Coronary artery (tissue), 2 donors: Measurements from ENCODE around the gene RAD51B.

Experiments
- DNase-seq: peaks from one replicate; pipeline ENCODE4 v3.0.0-alpha.2; 2017; ENCODE audit warnings: low spot score
- H3K27ac ChIP-seq, 2 donors: fragments of 200-600 bp; sonication (generic); one replicate each; pipeline ENCODE4 v1.5.1; 2016 to 2019
- H3K4me3 ChIP-seq: fragments of 200-600 bp; sonication (generic); 2 replicates; pipeline ENCODE4 v1.5.1; 2016; ENCODE audit warnings: mild to moderate bottlenecking, moderate library complexity
- TF ChIP-seq, protein P1 (sequence below): fragments of 200-600 bp; sonication (generic); IDR thresholded peaks from one replicate; pipeline ENCODE4 v1.5.1; 2019; ENCODE audit warnings: antibody characterized with exemption

The RAD51B gene

DNA sequence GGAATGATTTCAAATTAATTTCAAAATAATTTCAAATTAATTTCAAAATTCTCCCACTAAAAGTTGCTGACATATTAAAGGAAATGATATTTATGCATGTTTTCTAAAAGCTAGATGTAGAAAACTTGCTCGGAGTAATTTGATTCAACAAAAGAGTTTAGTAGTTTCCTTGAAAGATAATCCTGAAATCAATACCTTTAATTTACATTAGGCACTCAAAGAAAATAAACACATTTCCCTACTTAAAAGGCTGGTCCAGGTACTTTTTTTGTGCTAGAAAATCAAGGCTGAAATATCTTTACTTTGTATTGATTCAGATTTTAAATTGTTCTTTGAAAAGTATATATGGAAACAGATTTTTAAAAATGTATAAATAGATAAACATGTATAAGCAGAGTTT, 370.5 kb downstream of the RAD51B start:
- DNase-seq = no peak
- Histone ChIP-seq H3K4me3 (no peak overlapping the region), H3K27ac (no peak overlapping the region)
- TF ChIP-seq, protein P1, sequence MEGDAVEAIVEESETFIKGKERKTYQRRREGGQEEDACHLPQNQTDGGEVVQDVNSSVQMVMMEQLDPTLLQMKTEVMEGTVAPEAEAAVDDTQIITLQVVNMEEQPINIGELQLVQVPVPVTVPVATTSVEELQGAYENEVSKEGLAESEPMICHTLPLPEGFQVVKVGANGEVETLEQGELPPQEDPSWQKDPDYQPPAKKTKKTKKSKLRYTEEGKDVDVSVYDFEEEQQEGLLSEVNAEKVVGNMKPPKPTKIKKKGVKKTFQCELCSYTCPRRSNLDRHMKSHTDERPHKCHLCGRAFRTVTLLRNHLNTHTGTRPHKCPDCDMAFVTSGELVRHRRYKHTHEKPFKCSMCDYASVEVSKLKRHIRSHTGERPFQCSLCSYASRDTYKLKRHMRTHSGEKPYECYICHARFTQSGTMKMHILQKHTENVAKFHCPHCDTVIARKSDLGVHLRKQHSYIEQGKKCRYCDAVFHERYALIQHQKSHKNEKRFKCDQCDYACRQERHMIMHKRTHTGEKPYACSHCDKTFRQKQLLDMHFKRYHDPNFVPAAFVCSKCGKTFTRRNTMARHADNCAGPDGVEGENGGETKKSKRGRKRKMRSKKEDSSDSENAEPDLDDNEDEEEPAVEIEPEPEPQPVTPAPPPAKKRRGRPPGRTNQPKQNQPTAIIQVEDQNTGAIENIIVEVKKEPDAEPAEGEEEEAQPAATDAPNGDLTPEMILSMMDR = no peak

GRCh38 chr14:68191567-68192321, 372.2 kb downstream of the RAD51B start:
- no peak overlapping the region for H3K4me3 ChIP-seq
- no peak for DNase-seq
- H3K27ac ChIP-seq = no peak overlapping the region
- TF ChIP-seq, protein P1 = no peak

DNA sequence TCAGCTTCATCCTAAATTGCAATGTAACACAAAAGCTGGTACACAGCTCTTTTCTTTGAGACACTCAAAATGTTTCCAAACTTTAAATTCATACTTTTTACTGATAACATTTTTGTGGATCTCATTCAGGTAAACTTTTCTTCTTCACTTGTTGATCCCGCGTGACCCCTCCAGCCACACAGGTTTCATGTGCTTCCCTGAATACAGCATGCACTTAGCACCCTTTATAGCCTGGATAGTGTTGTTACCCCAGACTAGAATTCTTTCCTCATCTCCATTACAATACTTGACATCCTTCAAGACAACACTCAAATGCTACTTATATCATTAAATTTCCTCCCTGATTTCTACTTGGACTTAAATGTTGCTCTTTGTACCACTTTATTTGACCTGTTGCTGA, 373.4 kb downstream of the RAD51B start:
- TF ChIP-seq, protein P1 = no peak
- Histone ChIP-seq H3K27ac (no peak overlapping the region), H3K4me3 (no peak overlapping the region)
- no peak for DNase-seq

DNA sequence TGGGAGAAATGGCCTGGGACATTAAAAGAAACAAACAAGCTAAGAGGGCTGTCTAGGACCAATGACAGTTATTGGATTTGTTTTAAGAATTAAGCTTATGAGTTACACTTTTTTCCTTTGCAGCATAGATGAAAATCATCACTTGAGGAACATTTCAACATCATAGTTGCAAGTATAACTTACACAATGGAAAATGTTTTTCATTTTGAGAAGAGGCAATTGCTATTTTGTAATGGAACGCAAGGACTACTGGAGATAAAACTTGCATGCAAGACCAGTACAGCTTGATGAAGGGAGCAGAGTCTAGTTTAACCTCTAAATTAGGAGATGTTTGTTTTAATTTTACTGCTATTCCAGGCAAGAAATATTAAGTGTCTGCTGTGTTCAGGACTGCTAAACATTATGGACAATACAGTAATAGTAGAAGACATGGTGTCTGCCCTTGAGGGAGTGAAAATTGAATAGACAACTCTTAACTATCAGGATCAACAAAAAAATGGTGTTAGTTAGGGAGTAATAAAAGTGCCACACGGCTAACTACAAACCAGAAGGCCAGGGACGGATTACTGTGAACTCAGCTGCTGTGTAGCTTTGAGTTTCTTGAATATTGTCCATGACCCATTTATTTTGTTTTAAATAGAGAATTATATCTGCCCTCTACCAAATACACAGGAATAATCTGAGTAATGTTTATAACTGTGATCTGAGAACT, 374.5 kb downstream of the RAD51B start:
- Histone ChIP-seq H3K27ac (peak overlapping the region in 1 of 2 donors; percentile 12), H3K4me3 (no peak overlapping the region)
- TF ChIP-seq, protein P1 = no peak
- no peak for DNase-seq

- DNase-seq = no peak
- H3K4me3 ChIP-seq = no peak overlapping the region
- no peak overlapping the region for H3K27ac ChIP-seq
- TF ChIP-seq, protein P1 = no peak
Observed at GRCh38 chr14:68195126-68195525, 375.5 kb downstream of the RAD51B start.

- TF ChIP-seq, protein P1 = no peak
- no peak for DNase-seq
- no peak overlapping the region for H3K4me3 ChIP-seq
- H3K27ac ChIP-seq = peak overlapping the region; percentile 73 to 74
Observed at GRCh38 chr14:68198713-68199495, 379.3 kb downstream of the RAD51B start.
